ENCODE data around the gene SPATA46. TPM values are rescaled to one million over a fixed set of nuclear protein-coding genes. Genes with fewer than 3 reads are reported as not detected.

The SPATA46 gene
- total RNA-seq, 1 experiment from 2014 or later, result not detected

DNA sequence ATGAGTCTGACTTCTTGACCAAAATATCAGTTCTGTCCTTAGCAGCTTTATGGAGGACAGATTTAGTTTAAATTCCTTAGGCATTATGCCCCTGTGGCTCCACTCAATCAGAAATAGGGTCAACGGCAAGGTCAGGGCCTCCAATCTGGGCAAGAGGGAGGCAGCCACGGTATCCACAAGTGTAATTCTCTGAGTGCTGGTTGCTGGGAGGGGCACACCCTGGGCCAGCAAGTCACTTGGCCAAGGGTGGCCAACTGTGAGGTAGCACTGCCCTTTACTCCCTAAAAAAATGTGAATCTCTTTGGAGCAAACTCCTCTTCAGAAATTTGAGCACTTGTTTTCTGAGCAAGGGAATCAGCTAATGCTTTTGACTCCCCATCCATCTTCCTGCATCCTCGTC is 12.8 kb downstream of the SPATA46 start:
- Mint-ChIP-seq H3K27ac (ENCODE audit: unreplicated experiment) (no peak overlapping the region), H3K36me3 (ENCODE audit: insufficient read depth, unreplicated experiment) (no peaks in the 10 kb centered on the region), H3K27me3 (ENCODE audit: insufficient read depth, unreplicated experiment) (no peaks in the 10 kb centered on the region), H3K9me3 (ENCODE audit: unreplicated experiment) (no peaks in the 10 kb centered on the region), H3K4me1 (ENCODE audit: low read depth, unreplicated experiment) (no peaks in the 10 kb centered on the region), H3K4me3 (ENCODE audit: unreplicated experiment) (no peak overlapping the region)
- TF ChIP-seq, protein P1, sequence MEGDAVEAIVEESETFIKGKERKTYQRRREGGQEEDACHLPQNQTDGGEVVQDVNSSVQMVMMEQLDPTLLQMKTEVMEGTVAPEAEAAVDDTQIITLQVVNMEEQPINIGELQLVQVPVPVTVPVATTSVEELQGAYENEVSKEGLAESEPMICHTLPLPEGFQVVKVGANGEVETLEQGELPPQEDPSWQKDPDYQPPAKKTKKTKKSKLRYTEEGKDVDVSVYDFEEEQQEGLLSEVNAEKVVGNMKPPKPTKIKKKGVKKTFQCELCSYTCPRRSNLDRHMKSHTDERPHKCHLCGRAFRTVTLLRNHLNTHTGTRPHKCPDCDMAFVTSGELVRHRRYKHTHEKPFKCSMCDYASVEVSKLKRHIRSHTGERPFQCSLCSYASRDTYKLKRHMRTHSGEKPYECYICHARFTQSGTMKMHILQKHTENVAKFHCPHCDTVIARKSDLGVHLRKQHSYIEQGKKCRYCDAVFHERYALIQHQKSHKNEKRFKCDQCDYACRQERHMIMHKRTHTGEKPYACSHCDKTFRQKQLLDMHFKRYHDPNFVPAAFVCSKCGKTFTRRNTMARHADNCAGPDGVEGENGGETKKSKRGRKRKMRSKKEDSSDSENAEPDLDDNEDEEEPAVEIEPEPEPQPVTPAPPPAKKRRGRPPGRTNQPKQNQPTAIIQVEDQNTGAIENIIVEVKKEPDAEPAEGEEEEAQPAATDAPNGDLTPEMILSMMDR (IDR thresholded peaks at IDR 0.05; ENCODE audit: insufficient read depth in 1 of 2, low read depth in 1 of 2, low read length in 1 of 2, severe bottlenecking in 1 of 2, unreplicated experiment in 1 of 2), result no peak
- intact Hi-C loops (cut with micrococcal nuclease; ENCODE audit: unreplicated experiment), result no loop called here
- H3K36me3 ChIP-seq (ENCODE audit: control insufficient read depth, insufficient read depth, low read length), result no peaks in the 10 kb centered on the region; the same call in 1 of the 2 replicates
- no peak overlapping the region for H3K4me3 ChIP-seq (ENCODE audit: low read depth, low read length)
- no TSS peak for BruUV-seq (replicated peaks)
- ChIA-PET CTCF (no interaction called here), POLR2A (no interaction called here)
- H3K4me1 ChIP-seq, result no peaks in the 10 kb centered on the region
- DNase-seq, result no peak
- no peaks in the 10 kb centered on the region for H3K27me3 ChIP-seq (replicated peaks; ENCODE audit: control insufficient read depth, insufficient read depth, low read length)
- H3K9me3 ChIP-seq, result no peaks in the 10 kb centered on the region

DNA sequence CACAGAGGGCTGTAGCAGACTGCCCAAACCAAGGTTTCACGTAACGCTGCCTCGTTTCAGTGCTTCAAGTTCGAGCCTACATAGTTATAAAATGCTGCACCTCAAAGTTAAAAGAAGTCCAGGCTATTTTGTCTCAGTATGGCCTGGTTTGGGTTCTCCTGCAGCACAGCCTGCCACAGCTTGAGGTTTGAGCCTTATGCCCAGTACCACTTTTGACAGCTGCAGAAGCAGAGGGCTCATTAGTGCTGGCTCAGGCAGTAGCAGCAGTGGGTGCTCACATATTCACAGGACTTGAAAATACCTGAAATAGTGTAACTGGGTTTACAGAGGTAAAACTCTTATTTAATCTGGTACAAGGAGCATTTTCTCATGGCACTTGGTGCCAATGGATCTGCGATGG is 15.3 kb downstream of the SPATA46 start:
- Histone ChIP-seq H3K36me3 (ENCODE audit: control insufficient read depth, insufficient read depth, low read length) (no peaks in the 10 kb centered on the region; the same call in 1 of the 2 replicates), H3K9me3 (no peaks in the 10 kb centered on the region), H3K27me3 (replicated peaks; ENCODE audit: control insufficient read depth, insufficient read depth, low read length) (no peaks in the 10 kb centered on the region), H3K4me3 (ENCODE audit: low read depth, low read length) (no peak overlapping the region), H3K4me1 (no peaks in the 10 kb centered on the region)
- Mint-ChIP-seq H3K4me3 (ENCODE audit: unreplicated experiment) (no peak overlapping the region), H3K36me3 (ENCODE audit: insufficient read depth, unreplicated experiment) (no peaks in the 10 kb centered on the region), H3K27me3 (ENCODE audit: insufficient read depth, unreplicated experiment) (no peaks in the 10 kb centered on the region), H3K4me1 (ENCODE audit: low read depth, unreplicated experiment) (no peaks in the 10 kb centered on the region), H3K27ac (ENCODE audit: unreplicated experiment) (no peak overlapping the region), H3K9me3 (ENCODE audit: unreplicated experiment) (no peaks in the 10 kb centered on the region)
- intact Hi-C loops (cut with micrococcal nuclease; ENCODE audit: unreplicated experiment), result no loop called here
- TF ChIP-seq, protein P1 (IDR thresholded peaks at IDR 0.05; ENCODE audit: insufficient read depth in 1 of 2, low read depth in 1 of 2, low read length in 1 of 2, severe bottlenecking in 1 of 2, unreplicated experiment in 1 of 2), result no peak
- ChIA-PET CTCF (no interaction called here), POLR2A (no interaction called here)
- DNase-seq, result no peak
- BruUV-seq (replicated peaks), result no TSS peak

DNA sequence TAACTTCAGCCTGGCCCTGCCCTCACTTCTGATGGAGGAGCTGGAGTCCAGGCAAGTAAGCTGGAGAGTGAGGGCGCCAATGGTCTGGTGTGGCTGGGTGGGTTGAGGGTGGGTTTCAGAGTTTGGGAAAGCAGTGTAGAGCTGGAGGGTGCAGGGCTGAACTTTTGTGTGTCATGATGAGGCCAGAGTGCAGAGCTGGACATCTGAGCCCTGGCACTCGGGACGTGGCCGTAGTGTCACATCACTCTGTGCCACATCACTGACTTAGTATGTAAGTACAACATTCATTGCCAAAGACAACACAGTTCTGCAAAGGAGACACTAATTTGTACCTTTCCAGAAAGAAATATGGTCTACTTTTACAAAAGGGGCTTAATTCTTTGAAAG is 15.8 kb downstream of the SPATA46 start:
- BruUV-seq (replicated peaks), result no TSS peak
- Mint-ChIP-seq H3K9me3 (ENCODE audit: unreplicated experiment) (no peaks in the 10 kb centered on the region), H3K27ac (ENCODE audit: unreplicated experiment) (no peak overlapping the region), H3K36me3 (ENCODE audit: insufficient read depth, unreplicated experiment) (no peaks in the 10 kb centered on the region), H3K4me3 (ENCODE audit: unreplicated experiment) (no peak overlapping the region), H3K4me1 (ENCODE audit: low read depth, unreplicated experiment) (no peaks in the 10 kb centered on the region), H3K27me3 (ENCODE audit: insufficient read depth, unreplicated experiment) (no peaks in the 10 kb centered on the region)
- CTCF ChIA-PET, result no interaction called here
- H3K27me3 ChIP-seq (replicated peaks; ENCODE audit: control insufficient read depth, insufficient read depth, low read length), result no peaks in the 10 kb centered on the region
- intact Hi-C loops (cut with micrococcal nuclease; ENCODE audit: unreplicated experiment), result no loop called here
- H3K4me3 ChIP-seq (ENCODE audit: low read depth, low read length), result no peak overlapping the region
- TF ChIP-seq, protein P1 (IDR thresholded peaks at IDR 0.05; ENCODE audit: insufficient read depth in 1 of 2, low read depth in 1 of 2, low read length in 1 of 2, severe bottlenecking in 1 of 2, unreplicated experiment in 1 of 2), result no peak
- no peaks in the 10 kb centered on the region for H3K4me1 ChIP-seq
- DNase-seq, result no peak
- no peaks in the 10 kb centered on the region; the same call in 1 of the 2 replicates for H3K36me3 ChIP-seq (ENCODE audit: control insufficient read depth, insufficient read depth, low read length)
- no peaks in the 10 kb centered on the region for H3K9me3 ChIP-seq
- POLR2A ChIA-PET, result no interaction called here
